ENCODE measurements around the gene ZCCHC9.

The ZCCHC9 gene

GRCh38 chr5:81344736-81345135 lies 43.3 kb downstream of the ZCCHC9 start:
- no peak for DNase-seq (ENCODE audit: insufficient read length)
- no peak for FAIRE-seq
- no peak for TF ChIP-seq POLR2A (IDR thresholded peaks at IDR 0.05; ENCODE audit: low read depth, low read length)
- TF ChIP-seq TAF1 (IDR thresholded peaks at IDR 0.05; ENCODE audit: borderline replicate concordance, low read depth, low read length), result no peak
- TF ChIP-seq POLR2AphosphoS5 (IDR thresholded peaks at IDR 0.05; ENCODE audit: low read depth, low read length), result no peak

DNA sequence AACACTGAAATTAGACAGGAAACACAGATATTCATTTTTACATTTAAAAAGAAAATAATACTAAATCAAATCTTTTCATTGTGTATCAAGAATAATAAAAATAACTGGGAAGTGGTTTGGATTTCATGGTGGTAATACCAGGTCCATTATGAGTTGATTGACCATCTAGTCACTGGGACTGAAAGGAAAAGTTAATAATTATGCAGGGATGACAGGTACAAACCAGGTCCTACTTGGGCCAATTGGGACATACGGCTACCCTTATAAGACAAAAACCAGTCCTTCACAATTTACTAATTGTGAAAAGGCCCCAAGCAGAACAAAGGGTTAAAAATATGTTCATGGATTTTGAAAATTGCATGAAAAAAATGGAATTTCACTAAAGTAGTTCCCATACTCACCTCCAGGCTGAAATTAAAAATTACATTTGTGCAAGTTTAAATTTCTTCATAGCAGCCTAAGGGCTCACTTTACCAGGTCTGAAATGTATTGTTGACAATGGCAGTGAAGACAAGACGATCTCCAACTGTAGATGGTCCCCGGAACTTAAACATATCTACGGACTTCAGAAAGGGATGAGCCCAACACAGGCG lies 44.1 kb downstream of the ZCCHC9 start:
- FAIRE-seq, result no peak
- DNase-seq (ENCODE audit: insufficient read length), result no peak
- TF ChIP-seq POLR2A (IDR thresholded peaks at IDR 0.05; ENCODE audit: low read depth, low read length) (no peak), TAF1 (IDR thresholded peaks at IDR 0.05; ENCODE audit: borderline replicate concordance, low read depth, low read length) (no peak), POLR2AphosphoS5 (IDR thresholded peaks at IDR 0.05; ENCODE audit: low read depth, low read length) (no peak)

DNA sequence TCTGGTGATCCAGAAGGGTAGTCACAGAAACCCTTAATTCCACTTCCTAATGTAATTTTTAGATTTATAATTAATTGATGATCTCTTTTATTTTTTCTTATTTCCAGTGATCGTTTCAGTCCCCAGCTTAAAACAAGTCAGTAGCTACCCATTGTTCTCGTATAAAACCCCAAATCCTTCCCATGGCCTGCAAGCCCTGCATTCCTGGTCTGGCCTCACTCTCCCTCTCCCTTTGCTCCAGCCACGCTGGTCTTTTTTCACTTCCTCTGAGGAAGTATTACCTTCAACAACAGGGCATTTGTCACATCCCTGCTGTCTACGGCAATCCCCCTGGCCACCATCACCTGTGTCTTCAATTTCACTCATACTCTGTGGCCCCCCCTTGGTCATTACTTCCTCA lies 47.8 kb downstream of the ZCCHC9 start:
- FAIRE-seq, result no peak
- TF ChIP-seq POLR2AphosphoS5 (IDR thresholded peaks at IDR 0.05; ENCODE audit: low read depth, low read length) (no peak), POLR2A (IDR thresholded peaks at IDR 0.05; ENCODE audit: low read depth, low read length) (no peak), TAF1 (IDR thresholded peaks at IDR 0.05; ENCODE audit: borderline replicate concordance, low read depth, low read length) (no peak)
- no peak for DNase-seq (ENCODE audit: insufficient read length)

GRCh38 chr5:81350507-81350906 lies 49.1 kb downstream of the ZCCHC9 start:
- no peak for FAIRE-seq

GRCh38 chr5:81353189-81353588 lies 51.8 kb downstream of the ZCCHC9 start:
- FAIRE-seq (no peak), DNase-seq (ENCODE audit: insufficient read length) (no peak)
- TF ChIP-seq POLR2AphosphoS5 (IDR thresholded peaks at IDR 0.05; ENCODE audit: low read depth, low read length) (no peak), TAF1 (IDR thresholded peaks at IDR 0.05; ENCODE audit: borderline replicate concordance, low read depth, low read length) (no peak), POLR2A (IDR thresholded peaks at IDR 0.05; ENCODE audit: low read depth, low read length) (no peak)

More at GRCh38 chr5:81350507-81350906, 49.1 kb downstream of the ZCCHC9 start:
- DNase-seq (ENCODE audit: insufficient read length), result no peak
- TF ChIP-seq POLR2A (IDR thresholded peaks at IDR 0.05; ENCODE audit: low read depth, low read length) (no peak), TAF1 (IDR thresholded peaks at IDR 0.05; ENCODE audit: borderline replicate concordance, low read depth, low read length) (no peak), POLR2AphosphoS5 (IDR thresholded peaks at IDR 0.05; ENCODE audit: low read depth, low read length) (no peak)

GRCh38 chr5:81354093-81354492 lies 52.7 kb downstream of the ZCCHC9 start:
- DNase-seq (ENCODE audit: insufficient read length), result no peak
- TF ChIP-seq TAF1 (IDR thresholded peaks at IDR 0.05; ENCODE audit: borderline replicate concordance, low read depth, low read length) (no peak), POLR2A (IDR thresholded peaks at IDR 0.05; ENCODE audit: low read depth, low read length) (no peak), POLR2AphosphoS5 (IDR thresholded peaks at IDR 0.05; ENCODE audit: low read depth, low read length) (no peak)
- FAIRE-seq, result no peak

- FAIRE-seq, result no peak
- no peak for DNase-seq (ENCODE audit: insufficient read length)
- TF ChIP-seq POLR2A (IDR thresholded peaks at IDR 0.05; ENCODE audit: low read depth, low read length) (no peak), TAF1 (IDR thresholded peaks at IDR 0.05; ENCODE audit: borderline replicate concordance, low read depth, low read length) (no peak), POLR2AphosphoS5 (IDR thresholded peaks at IDR 0.05; ENCODE audit: low read depth, low read length) (no peak)
These were observed 54.2 kb downstream of the ZCCHC9 start for GRCh38 chr5:81355291-81356251.

DNA sequence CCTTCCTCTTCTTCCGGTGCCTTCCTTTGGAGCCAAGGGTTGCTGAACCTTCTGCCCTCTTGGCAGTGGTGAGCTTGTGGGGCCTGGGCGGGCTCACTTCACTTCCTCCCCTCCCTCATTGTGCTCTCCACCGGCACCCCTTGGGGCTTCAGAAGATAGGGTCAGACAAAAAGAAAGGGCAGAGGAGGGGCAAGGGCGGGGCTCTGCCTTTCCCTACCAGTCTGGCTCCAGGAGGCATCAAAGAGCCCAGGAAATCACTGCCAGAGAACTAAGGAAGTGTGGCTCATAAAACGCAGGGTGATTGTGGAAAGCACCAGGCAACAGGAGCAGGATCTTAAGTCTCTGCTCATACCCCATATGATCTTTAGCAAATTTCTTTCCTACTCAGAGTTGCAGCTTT lies 57.7 kb downstream of the ZCCHC9 start:
- TF ChIP-seq POLR2AphosphoS5 (IDR thresholded peaks at IDR 0.05; ENCODE audit: low read depth, low read length) (no peak), TAF1 (IDR thresholded peaks at IDR 0.05; ENCODE audit: borderline replicate concordance, low read depth, low read length) (no peak), POLR2A (IDR thresholded peaks at IDR 0.05; ENCODE audit: low read depth, low read length) (no peak)
- no peak for FAIRE-seq
- DNase-seq (ENCODE audit: insufficient read length), result no peak

- FAIRE-seq (no peak), DNase-seq (ENCODE audit: insufficient read length) (no peak)
- TF ChIP-seq TAF1 (IDR thresholded peaks at IDR 0.05; ENCODE audit: borderline replicate concordance, low read depth, low read length), result no peak
- TF ChIP-seq POLR2A (IDR thresholded peaks at IDR 0.05; ENCODE audit: low read depth, low read length), result no peak
- no peak for TF ChIP-seq POLR2AphosphoS5 (IDR thresholded peaks at IDR 0.05; ENCODE audit: low read depth, low read length)
These were observed 58.5 kb downstream of the ZCCHC9 start for GRCh38 chr5:81359881-81360280.

DNA sequence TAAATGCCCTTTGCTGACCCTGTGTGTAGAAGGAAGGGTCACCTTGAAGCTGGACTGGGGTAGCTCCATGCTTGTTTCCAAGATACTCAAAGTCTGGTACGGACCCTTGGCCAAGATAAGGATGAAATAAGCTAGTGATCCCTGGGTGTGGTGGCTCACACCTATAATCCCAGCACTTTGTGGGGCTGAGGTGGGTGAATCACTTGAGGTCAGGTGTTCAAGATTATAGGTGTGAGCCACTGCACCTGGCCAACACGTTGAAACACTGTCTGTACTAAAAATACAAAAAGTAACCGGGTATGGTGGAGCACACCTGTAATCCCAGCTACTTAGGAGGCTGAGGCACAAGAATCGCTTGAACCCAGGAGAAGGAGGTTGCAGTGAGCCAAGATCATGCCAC lies 59.3 kb downstream of the ZCCHC9 start:
- no peak for FAIRE-seq
- no peak for DNase-seq (ENCODE audit: insufficient read length)
- TF ChIP-seq POLR2AphosphoS5 (IDR thresholded peaks at IDR 0.05; ENCODE audit: low read depth, low read length) (no peak), POLR2A (IDR thresholded peaks at IDR 0.05; ENCODE audit: low read depth, low read length) (no peak), TAF1 (IDR thresholded peaks at IDR 0.05; ENCODE audit: borderline replicate concordance, low read depth, low read length) (no peak)

GRCh38 chr5:81361600-81361999 lies 60.2 kb downstream of the ZCCHC9 start:
- DNase-seq (ENCODE audit: insufficient read length), result no peak
- TF ChIP-seq TAF1 (IDR thresholded peaks at IDR 0.05; ENCODE audit: borderline replicate concordance, low read depth, low read length) (no peak), POLR2AphosphoS5 (IDR thresholded peaks at IDR 0.05; ENCODE audit: low read depth, low read length) (no peak), POLR2A (IDR thresholded peaks at IDR 0.05; ENCODE audit: low read depth, low read length) (no peak)
- no peak for FAIRE-seq

Data from GM12892 (cell line).